Measurements from ENCODE around the gene METTL17. TPM values are rescaled to one million over a fixed set of nuclear protein-coding genes. Genes with fewer than 3 reads are reported as not detected.

METTL17 gene
- total and polyA plus RNA-seq, 2 of the 13 experiments (the other 11 are each of a cell fraction or from before 2014, with no cell fraction given) = 122 to 199 TPM

- no peaks in the 10 kb centered on the region; a peak in 1 of 5 replicates for H3K27me3 ChIP-seq (ENCODE audit: control insufficient read depth in 1 of 2, insufficient read depth in 2 of 2, low read length in 2 of 2)
- peaks cover 57% of the 10 kb centered on the region for H3K4me1 ChIP-seq (ENCODE audit: insufficient read depth, low read length)
- peaks cover 32 to 41% of the 10 kb centered on the region in 2 experiments for H3K36me3 ChIP-seq (replicated peaks in 1 of 2; ENCODE audit: control insufficient read depth in 1 of 2, insufficient read depth in 2 of 2, low read length in 2 of 2)
- H3K4me3 ChIP-seq (replicated peaks in 1 of 3; ENCODE audit: insufficient read depth in 1 of 3, low read depth in 2 of 3, low read length in 3 of 3) = no peak overlapping the region
- CTCF ChIA-PET (ENCODE audit: low intra/inter-chr PET ratio, low total read pairs) = interaction anchor here (1.4 kb wide), 1 partner anchor 18 kb away, joined by 3 read pairs; no protein-coding TSS in a partner anchor
- POLR2A ChIA-PET = interaction anchor here (2.6 to 3.0 kb wide), 2 partner anchors 17 to 31 kb away, joined by 10 to 26 read pairs; no protein-coding TSS in a partner anchor
- 92% methylated on average over 5 of the region's 5 CpGs for WGBS (ENCODE audit: low lambda C conversion rate)
- 0 out of 2 replicates have a peak, but pooled peaks have one; percentile 39 for TF ChIP-seq BCL3 (CRISPR knock-in tag; IDR thresholded peaks at IDR 0.05)
- TF ChIP-seq TCF12 (IDR thresholded peaks at IDR 0.05) = no peak
- TF ChIP-seq TCF12 (CRISPR knock-in tag; IDR thresholded peaks at IDR 0.05) = no peak
- TF ChIP-seq ZNF784 (CRISPR knock-in tag; IDR thresholded peaks at IDR 0.05; ENCODE audit: borderline replicate concordance) = 0 out of 2 replicates have a peak, but pooled peaks have one; percentile 53
- TF ChIP-seq ARNT (IDR thresholded peaks at IDR 0.05) = no peak
- BruUV-seq (replicated peaks) = no TSS peak
- H3K27ac ChIP-seq (ENCODE audit: extremely low read length, insufficient read depth, low read length) = no peak overlapping the region
- no peak overlapping the region for H3K9ac ChIP-seq (ENCODE audit: insufficient read depth, low read depth, low read length)
- no peak overlapping the region for H2AFZ ChIP-seq (ENCODE audit: low read length)
- ATAC-seq (no peak), DNase-seq (ENCODE audit: low spot score) (no peak), FAIRE-seq (no peak)
- H3K4me2 ChIP-seq (ENCODE audit: low read depth, low read length) = peak overlapping the region; percentile 92
- intact Hi-C loops (cut with micrococcal nuclease; ENCODE audit: unreplicated experiment) (no loop called here), in situ Hi-C loops (cut with HindIII; ENCODE audit: extremely low pct_ligation_motif_present, low pct_unique_long_range_greater_than_20kb) (no loop called here)
- H4K20me1 ChIP-seq (ENCODE audit: insufficient read depth, low read length) = no peaks in the 10 kb centered on the region
- H3K79me2 ChIP-seq (ENCODE audit: insufficient read depth, low read length) = peaks cover 13% of the 10 kb centered on the region
- no peaks in the 10 kb centered on the region for H3K9me3 ChIP-seq (ENCODE audit: low read length)
Observed at GRCh38 chr14:21022686-21023085, 32.9 kb downstream of the METTL17 start.

GRCh38 chr14:21023174-21023573, 33.4 kb downstream of the METTL17 start:
- WGBS (ENCODE audit: low lambda C conversion rate) = 93% methylated on average over 7 of the region's 7 CpGs
- CTCF ChIA-PET (ENCODE audit: low intra/inter-chr PET ratio, low total read pairs) = no interaction called here
- Histone ChIP-seq H3K4me2 (ENCODE audit: low read depth, low read length) (peak overlapping the region; percentile 92), H3K4me3 (replicated peaks in 1 of 3; ENCODE audit: insufficient read depth in 1 of 3, low read depth in 2 of 3, low read length in 3 of 3) (peak overlapping the region in 1 of 3 experiments; percentile 94; a peak in 1 of 6 replicates), H3K27ac (ENCODE audit: extremely low read length, insufficient read depth, low read length) (peak overlapping the region; percentile 83), H3K27me3 (ENCODE audit: control insufficient read depth in 1 of 2, insufficient read depth in 2 of 2, low read length in 2 of 2) (no peaks in the 10 kb centered on the region; a peak in 1 of 5 replicates), H3K9ac (ENCODE audit: insufficient read depth, low read depth, low read length) (no peak overlapping the region), H3K9me3 (ENCODE audit: low read length) (no peaks in the 10 kb centered on the region), H3K36me3 (replicated peaks in 1 of 2; ENCODE audit: control insufficient read depth in 1 of 2, insufficient read depth in 2 of 2, low read length in 2 of 2) (peaks cover 27 to 36% of the 10 kb centered on the region in 2 experiments), H3K79me2 (ENCODE audit: insufficient read depth, low read length) (peaks cover 13% of the 10 kb centered on the region), H2AFZ (ENCODE audit: low read length) (no peak overlapping the region), H4K20me1 (ENCODE audit: insufficient read depth, low read length) (no peaks in the 10 kb centered on the region), H3K4me1 (ENCODE audit: insufficient read depth, low read length) (peaks cover 57% of the 10 kb centered on the region)
- no TSS peak for BruUV-seq (replicated peaks)
- ATAC-seq (no peak), DNase-seq (ENCODE audit: low spot score) (no peak), FAIRE-seq (no peak)
- POLR2A ChIA-PET = interaction anchor here (1.8 to 3.0 kb wide), 6 partner anchors 8 to 48 kb away, joined by 6 to 26 read pairs (median 12); partner anchors contain the start of gene ARHGEF40
- in situ Hi-C loops (cut with HindIII; ENCODE audit: extremely low pct_ligation_motif_present, low pct_unique_long_range_greater_than_20kb) = no loop called here
- intact Hi-C loops (cut with micrococcal nuclease; ENCODE audit: unreplicated experiment) = no loop called here
- no peak for TF ChIP-seq ZNF557 (CRISPR knock-in tag; IDR thresholded peaks at IDR 0.05)
- no peak for TF ChIP-seq U2AF2 (IDR thresholded peaks at IDR 0.05; ENCODE audit: low read depth, low read length)
- TF ChIP-seq HIVEP1 (CRISPR knock-in tag; IDR thresholded peaks at IDR 0.05) = no peak
- no peak for TF ChIP-seq SNAPC2 (CRISPR knock-in tag; IDR thresholded peaks at IDR 0.05)
- no peak for TF ChIP-seq NBN (conservative IDR thresholded peaks at IDR 0.05)
- no peak for TF ChIP-seq PRDM15 (CRISPR knock-in tag; IDR thresholded peaks at IDR 0.05)
- no peak for TF ChIP-seq ZSCAN12 (CRISPR knock-in tag; IDR thresholded peaks at IDR 0.05)
- TF ChIP-seq NR2F6 (IDR thresholded peaks at IDR 0.05) = no peak
- TF ChIP-seq NR2F6 (CRISPR knock-in tag; IDR thresholded peaks at IDR 0.05) = no peak
- no peak for TF ChIP-seq ZNF775 (CRISPR knock-in tag; IDR thresholded peaks at IDR 0.05; ENCODE audit: borderline replicate concordance)

All from HepG2 (cell line).